K562 (cell line): ENCODE measurements around the gene ZNF441. TPM values are rescaled to one million over a fixed set of nuclear protein-coding genes. Genes with fewer than 3 reads are reported as not detected.

Source experiments
- ATAC-seq: fragments of 200-7000 bp; cut with Tn5 transposase; 3 replicates; pipeline ENCODE4 v1.9.1; 2020; ENCODE audit warnings: moderate library complexity
- BruUV-seq: library from RNA; stranded (reverse); fragments of 400-500 nt; replicated peaks from 2 replicates; lab custom pipeline; 2021; lab: Mats Ljungman, UMichigan
- CTCF ChIA-PET: fragments of 300-600 bp; formaldehyde crosslinking; extraction: SDS; loops from one replicate; lab custom pipeline; 2021; ENCODE audit warnings: low intra/inter-chr PET ratio; lab: Yijun Ruan, JAX
- POLR2A ChIA-PET: fragments of 300-600, 350-650 bp; sonication (Branson Sonifier 250); formaldehyde crosslinking; extraction: SDS; loops from one replicate; lab custom pipeline; 2021; ENCODE audit warnings: antibody characterized with exemption, inconsistent platforms; lab: Yijun Ruan, JAX
- DNase-seq, 4 experiments: peaks; one replicate each; pipeline versions ENCODE4 v3.0.0 to v3.0.0-alpha.2; 2011 to 2018; ENCODE audit warnings: low spot score in 3 of 4, mixed read lengths in 3 of 4; ENCODE audit errors: extremely low read depth in 1 of 4
- FAIRE-seq: peaks from 2 replicates; lab custom pipeline; 2011; peaks lifted over from hg19 to GRCh38; lab: Jason Lieb, UNC
- H2AFZ ChIP-seq: 2 replicates; pipeline ENCODE4 v1.6.0; 2011; ENCODE audit warnings: low read depth, low read length, control low read depth, inconsistent platforms
- H3K27ac ChIP-seq: fragments of 200-600 bp; 3 replicates; pipeline ENCODE4 v1.8.0; 2011; ENCODE audit warnings: low read depth, mild to moderate bottlenecking, control low read depth, inconsistent platforms, low read length, moderate library complexity, mixed read lengths; ENCODE audit errors: extremely low read depth
- H3K27me3 ChIP-seq, 2 experiments: fragments of 300-600 bp in 1 of 2; 2 replicates in 1 of 2; 3 replicates in 1 of 2; pipeline versions ENCODE4 v1.6.0 to v1.8.0; 2011; ENCODE audit warnings: inconsistent platforms in 2 of 2, low read length in 2 of 2, mild to moderate bottlenecking in 1 of 2, mixed read lengths in 1 of 2, moderate library complexity in 1 of 2; ENCODE audit not compliant: control insufficient read depth in 2 of 2, insufficient read depth in 2 of 2
- H3K36me3 ChIP-seq: fragments of 300-600 bp; 3 replicates; pipeline ENCODE4 v1.8.0; 2011; ENCODE audit warnings: mild to moderate bottlenecking, low read length, inconsistent platforms; ENCODE audit not compliant: control insufficient read depth, insufficient read depth
- H3K4me1 ChIP-seq, 2 experiments: fragments of 200-600 bp in 1 of 2; replicated peaks in 1 of 2; 2 replicates in 1 of 2; 3 replicates in 1 of 2; pipeline versions ENCODE4 v1.5.1 to v1.8.0; 2011; ENCODE audit warnings: inconsistent platforms in 2 of 2, low read length in 2 of 2, mild to moderate bottlenecking in 1 of 2, mixed read lengths in 1 of 2, moderate library complexity in 1 of 2; ENCODE audit not compliant: control insufficient read depth in 2 of 2, insufficient read depth in 2 of 2
- H3K4me2 ChIP-seq: 2 replicates; pipeline ENCODE4 v1.6.1; 2011; ENCODE audit warnings: low read length, control low read depth, inconsistent platforms, mixed read lengths; ENCODE audit not compliant: insufficient read depth
- H3K4me3 ChIP-seq: fragments of 200-600 bp; sonication (generic), shearing (Covaris generic); 2 replicates; pipeline ENCODE4 v1.5.1; 2016; ENCODE audit warnings: control low read depth, inconsistent platforms
- H3K79me2 ChIP-seq: fragments of 200-600 bp; 3 replicates; pipeline ENCODE4 v1.8.0; 2011; ENCODE audit warnings: low read length, inconsistent platforms; ENCODE audit not compliant: control insufficient read depth, insufficient read depth
- H3K9ac ChIP-seq, 2 experiments: 2 replicates each; pipeline versions ENCODE4 v1.6.0 to v1.6.1; 2011; ENCODE audit warnings: low read depth in 2 of 2, low read length in 2 of 2, control low read depth in 1 of 2, inconsistent platforms in 1 of 2, mild to moderate bottlenecking in 1 of 2, mixed read lengths in 1 of 2; ENCODE audit not compliant: insufficient read depth in 1 of 2
- H3K9me1 ChIP-seq: one replicate; pipeline ENCODE4 v1.6.0; 2011; ENCODE audit warnings: inconsistent platforms, mild to moderate bottlenecking, low read length, moderate library complexity; ENCODE audit not compliant: control insufficient read depth, insufficient read depth
- H3K9me3 ChIP-seq: replicated peaks from 2 replicates; pipeline ENCODE4 v1.5.1; 2011; ENCODE audit warnings: low read depth, low read length, inconsistent platforms; ENCODE audit not compliant: control insufficient read depth, insufficient read depth
- H4K20me1 ChIP-seq: replicated peaks from 2 replicates; pipeline ENCODE4 v1.6.1; 2011; ENCODE audit warnings: low read length, inconsistent platforms, mixed read lengths; ENCODE audit not compliant: control insufficient read depth, insufficient read depth
- CBFA2T3 ChIP-seq: fragments of 450-650 bp; IDR thresholded peaks from 2 replicates; pipeline ENCODE4 v1.6.1; 2017
- EP400 ChIP-seq: fragments of 450-650 bp; IDR thresholded peaks from 2 replicates; pipeline ENCODE4 v1.6.1; 2017; ENCODE audit warnings: antibody characterized with exemption, mild to moderate bottlenecking, moderate library complexity
- ETV5 ChIP-seq: sonication (generic); formaldehyde crosslinking; IDR thresholded peaks from 2 replicates; pipeline ENCODE4 v1.4.0; 2020; ENCODE audit warnings: low read depth, mild to moderate bottlenecking, missing genetic modification reagents
- GABPB2 ChIP-seq: fragments of 250-450 bp; sonication (Bioruptor Pico); conservative IDR thresholded peaks from 2 replicates; pipeline ENCODE4 v1.5.1; 2021; ENCODE audit warnings: mild to moderate bottlenecking
- HEY1 ChIP-seq: fragments of 250-450 bp; sonication (Bioruptor Pico); IDR thresholded peaks from 2 replicates; pipeline ENCODE4 v1.5.0; 2020; ENCODE audit warnings: mild to moderate bottlenecking, moderate library complexity, borderline replicate concordance
- HMGN3 ChIP-seq: IDR thresholded peaks from 2 replicates; pipeline ENCODE4 v1.6.1; 2011; ENCODE audit warnings: borderline replicate concordance, low read depth, mild to moderate bottlenecking, mixed read lengths, low read length; ENCODE audit not compliant: insufficient read length; ENCODE audit errors: extremely low read depth
- HNRNPL ChIP-seq: fragments of 200-400 bp; formaldehyde crosslinking; IDR thresholded peaks from 2 replicates; pipeline ENCODE4 v1.6.1; 2017; ENCODE audit warnings: low read depth, mild to moderate bottlenecking, low read length
- HNRNPLL ChIP-seq: fragments of 200-400 bp; formaldehyde crosslinking; IDR thresholded peaks from 2 replicates; pipeline ENCODE4 v1.6.1; 2017; ENCODE audit warnings: low read length, low read depth, mild to moderate bottlenecking; ENCODE audit not compliant: poor library complexity, severe bottlenecking
- KDM5B ChIP-seq: fragments of 200-600 bp; sonication (generic); IDR thresholded peaks from 2 replicates; pipeline ENCODE4 v1.6.1; 2012; ENCODE audit warnings: low read depth, mild to moderate bottlenecking, moderate library complexity, low read length, control low read depth, inconsistent platforms; ENCODE audit not compliant: insufficient replicate concordance
- MAFK ChIP-seq: IDR thresholded peaks from 2 replicates; pipeline ENCODE4 v1.6.1; 2011; ENCODE audit warnings: low read length, improper control_type of control experiment
- MIER1 ChIP-seq: fragments of 450-650 bp; IDR thresholded peaks from 2 replicates; pipeline ENCODE4 v1.6.1; 2016; ENCODE audit warnings: antibody characterized with exemption, mild to moderate bottlenecking, low read depth
- PURB ChIP-seq: sonication (generic); formaldehyde crosslinking; IDR thresholded peaks from 2 replicates; pipeline ENCODE4 v1.9.0; 2021; ENCODE audit warnings: low read depth, mild to moderate bottlenecking, missing genetic modification reagents
- RAD51 ChIP-seq: fragments of 450-650 bp; IDR thresholded peaks from 2 replicates; pipeline ENCODE4 v1.7.1; 2016; ENCODE audit warnings: low read depth, mild to moderate bottlenecking, borderline replicate concordance
- RBFOX2 ChIP-seq: fragments of 200-400 bp; formaldehyde crosslinking; IDR thresholded peaks from 2 replicates; pipeline ENCODE4 v1.6.1; 2017; ENCODE audit warnings: low read depth, mild to moderate bottlenecking, low read length, moderate library complexity
- SIX5 ChIP-seq, 2 experiments: IDR thresholded peaks; 2 replicates each; pipeline ENCODE4 v1.6.1; 2011; ENCODE audit warnings: low read length in 2 of 2, borderline replicate concordance in 1 of 2, low read depth in 1 of 2, mild to moderate bottlenecking in 1 of 2, moderate library complexity in 1 of 2; ENCODE audit not compliant: insufficient read depth in 1 of 2
- SLC30A9 ChIP-seq: fragments of 250-450 bp; sonication (Bioruptor Pico); IDR thresholded peaks from 2 replicates; pipeline ENCODE4 v1.8.0; 2022; ENCODE audit warnings: mild to moderate bottlenecking, moderate library complexity
- SMARCA4 ChIP-seq: fragments of 450-650 bp; IDR thresholded peaks from 2 replicates; pipeline ENCODE4 v1.6.1; 2016
- SRSF7 ChIP-seq: fragments of 200-400 bp; formaldehyde crosslinking; optimal IDR thresholded peaks from 2 replicates; pipeline ENCODE3; 2017; ENCODE audit warnings: mild to moderate bottlenecking, low read depth, low read length
- TCF3 ChIP-seq: sonication (generic); formaldehyde crosslinking; IDR thresholded peaks from 2 replicates; pipeline ENCODE4 v1.4.0; 2020; ENCODE audit warnings: mild to moderate bottlenecking, missing genetic modification reagents
- TEAD2 ChIP-seq: fragments of 450-650 bp; IDR thresholded peaks from 2 replicates; pipeline ENCODE4 v1.6.1; 2016; ENCODE audit warnings: missing genetic modification characterization, control low read depth, missing compliant biosample characterization
- TRIM24 ChIP-seq, 2 experiments: fragments of 450-650 bp; IDR thresholded peaks; 2 replicates each; pipeline ENCODE4 v1.6.1; 2016
- ZC3H8 ChIP-seq: fragments of 450-650 bp; IDR thresholded peaks from 2 replicates; pipeline ENCODE4 v1.6.1; 2017
- ZNF134 ChIP-seq: fragments of 250-450 bp; sonication (Bioruptor Pico); conservative IDR thresholded peaks from 2 replicates; pipeline ENCODE4 v1.4.0; 2020
- ZNF143 ChIP-seq: sonication (generic); formaldehyde crosslinking; IDR thresholded peaks from 2 replicates; pipeline ENCODE4 v1.9.0; 2022; ENCODE audit warnings: mild to moderate bottlenecking, missing genetic modification reagents
- ZNF263 ChIP-seq: sonication (generic); formaldehyde crosslinking; IDR thresholded peaks from 2 replicates; pipeline ENCODE4 v1.8.0; 2022; ENCODE audit warnings: mild to moderate bottlenecking, missing genetic modification reagents, borderline replicate concordance
- ZNF354B ChIP-seq: fragments of 250-450 bp; sonication (Bioruptor Pico); IDR thresholded peaks from 2 replicates; pipeline ENCODE4 v1.4.0; 2020
- WGBS: fragments of 100-300 bp; shearing (Covaris generic); methylation state at CpG from one replicate; pipeline ENCODE4 v1.1.6; 2016; ENCODE audit warnings: low coverage, mixed read lengths; ENCODE audit not compliant: insufficient coverage; ENCODE audit errors: missing lambda C conversion rate; 5-methylcytosine and 5-hydroxymethylcytosine counted together
- in situ Hi-C: fragments of 300-500 bp; cut with MboI; formaldehyde crosslinking; loops from 4 replicates; pipeline ENCODE4 v1.15.0; 2018; ENCODE audit warnings: inconsistent platforms, mixed read lengths
- intact Hi-C: fragments of 100-400 bp; cut with micrococcal nuclease; formaldehyde crosslinking; loops from 2 replicates; pipeline ENCODE4 v1.14.2; 2022
- polyA plus RNA-seq, 8 experiments: library from polyadenylated mRNA; depleted of rRNA in 4 of 8; stranded (reverse) in 5 of 8; unstranded in 3 of 8; fragments of >200 nt; fragmentation: Nextera tagmentation in 2 of 8; fragmentation: Illumina TruSeq in 1 of 8; extraction: Ambion mirVana in 2 of 8; extraction: Trizol in 1 of 8; gene quantifications; 2 replicates each; pipeline versions ENCODE4 v1.2.1 to v1.2.3, GENCODE V29; 2011 to 2014; ENCODE audit warnings: inconsistent platforms in 1 of 8, missing spikeins in 1 of 8
- total RNA-seq, 7 experiments: library from RNA; depleted of rRNA in 6 of 7; stranded (reverse); fragments of >200 nt in 6 of 7; fragmentation: Illumina TruSeq in 2 of 7; extraction: Trizol in 2 of 7; gene quantifications; 2 replicates each; pipeline versions ENCODE4 v1.2.1 to v1.2.3, GENCODE V29; 2011 to 2021; ENCODE audit warnings: low replicate concordance in 1 of 7
- TF ChIP-seq, protein P1 (sequence below), 2 experiments: fragments of 450-650 bp; conservative IDR thresholded peaks; 2 replicates each; pipeline ENCODE4 v1.6.1; 2017; ENCODE audit warnings: mild to moderate bottlenecking in 2 of 2, moderate library complexity in 2 of 2

Gene ZNF441
- total and polyA plus RNA-seq, 9 of the 15 experiments (the other 6 are each of a cell fraction or from before 2014, with no cell fraction given), result 1.9 to 14.0 (median 7.8) TPM

DNA sequence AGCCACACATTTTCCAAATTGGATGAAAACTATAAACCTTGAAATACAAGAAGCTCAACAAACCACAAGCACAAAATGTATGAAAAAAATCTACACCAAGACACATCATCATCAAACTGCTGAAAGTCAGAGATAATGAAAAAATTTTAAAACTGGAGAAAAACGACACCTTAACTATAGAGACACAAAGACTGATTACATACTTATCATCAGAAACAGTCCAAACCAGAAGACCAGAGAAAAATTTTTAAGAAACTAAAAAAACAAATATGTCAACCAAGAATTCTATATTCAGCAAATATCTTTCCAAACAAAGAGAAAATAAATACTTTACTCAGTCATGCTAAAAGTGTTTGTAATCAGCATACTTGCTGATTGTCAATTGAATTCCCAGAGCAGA is 19.5 kb upstream of the ZNF441 start:
- 0% methylated on average over 1 of the region's 1 CpG for WGBS
- no peaks in the 10 kb centered on the region for H4K20me1 ChIP-seq
- CTCF ChIA-PET, result interaction anchor here (0.8 kb wide), 1 partner anchor 1010 kb away, joined by 5 read pairs; no protein-coding TSS in a partner anchor
- no peak overlapping the region for H3K4me3 ChIP-seq
- in situ Hi-C loops, result no loop called here
- no peak overlapping the region for H3K9ac ChIP-seq
- H3K9me1 ChIP-seq, result no peaks in the 10 kb centered on the region
- H3K27me3 ChIP-seq, result no peaks in the 10 kb centered on the region
- no peak overlapping the region for H3K27ac ChIP-seq
- no peak overlapping the region for H3K4me2 ChIP-seq
- no peaks in the 10 kb centered on the region for H3K36me3 ChIP-seq
- H2AFZ ChIP-seq, result no peak overlapping the region
- POLR2A ChIA-PET, result no interaction called here
- intact Hi-C loops, result no loop called here
- H3K9me3 ChIP-seq, result peaks cover 4% of the 10 kb centered on the region; the same call in 1 of the 2 replicates
- ATAC-seq, result no peak
- no peaks in the 10 kb centered on the region for H3K4me1 ChIP-seq
- H3K79me2 ChIP-seq, result no peaks in the 10 kb centered on the region
- FAIRE-seq, result peak; percentile 52
- no peak for DNase-seq
- no TSS peak for BruUV-seq
- peak; percentile 67 for TF ChIP-seq TCF3 (CRISPR knock-in tag)
- peak; percentile 54; the same call in 1 of the 2 replicates for TF ChIP-seq SMARCA4
- TF ChIP-seq HNRNPLL, result no peak
- no peak for TF ChIP-seq ZC3H8
- no peak for TF ChIP-seq SLC30A9 (CRISPR knock-in tag)
- no peak for TF ChIP-seq ZNF263 (CRISPR knock-in tag)
- TF ChIP-seq GABPB2, result no peak
- no peak for TF ChIP-seq EP400
- no peak for TF ChIP-seq SRSF7
- no peak for TF ChIP-seq PURB (CRISPR knock-in tag)
- TF ChIP-seq ZNF143 (CRISPR knock-in tag), result no peak
- TF ChIP-seq, protein P1, sequence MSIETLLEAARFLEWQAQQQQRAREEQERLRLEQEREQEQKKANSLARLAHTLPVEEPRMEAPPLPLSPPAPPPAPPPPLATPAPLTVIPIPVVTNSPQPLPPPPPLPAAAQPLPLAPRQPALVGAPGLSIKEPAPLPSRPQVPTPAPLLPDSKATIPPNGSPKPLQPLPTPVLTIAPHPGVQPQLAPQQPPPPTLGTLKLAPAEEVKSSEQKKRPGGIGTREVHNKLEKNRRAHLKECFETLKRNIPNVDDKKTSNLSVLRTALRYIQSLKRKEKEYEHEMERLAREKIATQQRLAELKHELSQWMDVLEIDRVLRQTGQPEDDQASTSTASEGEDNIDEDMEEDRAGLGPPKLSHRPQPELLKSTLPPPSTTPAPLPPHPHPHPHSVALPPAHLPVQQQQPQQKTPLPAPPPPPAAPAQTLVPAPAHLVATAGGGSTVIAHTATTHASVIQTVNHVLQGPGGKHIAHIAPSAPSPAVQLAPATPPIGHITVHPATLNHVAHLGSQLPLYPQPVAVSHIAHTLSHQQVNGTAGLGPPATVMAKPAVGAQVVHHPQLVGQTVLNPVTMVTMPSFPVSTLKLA (conservative IDR thresholded peaks at IDR 0.05), result no peak
- no peak for TF ChIP-seq SIX5 (IDR thresholded peaks at IDR 0.05; ENCODE audit: borderline replicate concordance in 1 of 2, insufficient read depth in 1 of 2, low read depth in 1 of 2, low read length in 2 of 2)
- no peak for TF ChIP-seq RBFOX2
- TF ChIP-seq HEY1 (CRISPR knock-in tag), result no peak
- TF ChIP-seq ZNF134, result no peak
- TF ChIP-seq CBFA2T3, result peak; percentile 81
- TF ChIP-seq HMGN3, result no peak
- TF ChIP-seq MAFK, result no peak
- TF ChIP-seq TRIM24 (IDR thresholded peaks at IDR 0.05), result peak; percentile 51 to 75; a peak in 3 of 4 replicates
- no peak for TF ChIP-seq ETV5
- no peak for TF ChIP-seq KDM5B
- TF ChIP-seq HNRNPL, result no peak
- TF ChIP-seq ZNF354B (CRISPR knock-in tag), result no peak
- TF ChIP-seq MIER1, result no peak
- TF ChIP-seq TEAD2 (tag), result no peak
- no peak for TF ChIP-seq RAD51
